ENCODE results near the gene ACYP1. TPM values are rescaled to one million over a fixed set of nuclear protein-coding genes. Genes with fewer than 3 reads are reported as not detected.

ACYP1 gene
- total RNA-seq, 3 donors from 2014 or later (not counting 1 experiment from before 2014, with no cell fraction given), result 13.3 to 17.4 (median 14.9) TPM

GRCh38 chr14:75005357-75005756 lies 58.5 kb downstream of the ACYP1 start:
- no peak overlapping the region for H3K27ac ChIP-seq (ENCODE audit: low read length)
- H3K36me3 Mint-ChIP-seq, result peaks cover 34% of the 10 kb centered on the region
- peaks cover 69 to 72% of the 10 kb centered on the region in 2 donors for H3K4me1 Mint-ChIP-seq
- no peaks in the 10 kb centered on the region for H3K27me3 ChIP-seq (ENCODE audit: control insufficient read depth, insufficient read depth, low read length)
- no peak for TF ChIP-seq CTCF (IDR thresholded peaks at IDR 0.05)
- peak overlapping the region; percentile 53 for H3K4me3 Mint-ChIP-seq
- H3K9me3 ChIP-seq (ENCODE audit: control insufficient read depth, insufficient read depth, low read length), result no peaks in the 10 kb centered on the region
- ATAC-seq (no peak), DNase-seq (no peak)
- H3K27me3 Mint-ChIP-seq (ENCODE audit: low read depth in 2 of 2), result no peaks in the 10 kb centered on the region
- intact Hi-C loops (cut with micrococcal nuclease), result loop anchor here (10.0 kb wide), 1 partner anchor 141 kb away; no protein-coding TSS in a partner anchor
- no peak overlapping the region for H3K4me3 ChIP-seq (ENCODE audit: low read length)
- H3K4me1 ChIP-seq (ENCODE audit: control insufficient read depth, insufficient read depth, low read length), result peaks cover 21% of the 10 kb centered on the region
- peaks cover 54% of the 10 kb centered on the region for H3K36me3 ChIP-seq (ENCODE audit: control insufficient read depth, insufficient read depth, low read length)
- WGBS (ENCODE audit: insufficient coverage), result 96% methylated on average over 2 of the region's 3 CpGs
- no peaks in the 10 kb centered on the region for H3K9me3 Mint-ChIP-seq
- H3K27ac Mint-ChIP-seq, result peak overlapping the region; percentile 25 to 95

GRCh38 chr14:75003250-75004027 lies 60.4 kb downstream of the ACYP1 start:
- no peaks in the 10 kb centered on the region for H3K27me3 Mint-ChIP-seq (ENCODE audit: low read depth in 2 of 2)
- 9% methylated on average over 17 of the region's 18 CpGs for WGBS (ENCODE audit: insufficient coverage)
- H3K4me1 Mint-ChIP-seq, result peaks cover 63 to 67% of the 10 kb centered on the region in 2 donors

More at GRCh38 chr14:75003250-75004027, 60.4 kb downstream of the ACYP1 start:
- DNase-seq (peak in 1 of 2 donors; percentile 19), ATAC-seq (no peak)
- Mint-ChIP-seq H3K9me3 (no peaks in the 10 kb centered on the region), H3K36me3 (peaks cover 19% of the 10 kb centered on the region), H3K27ac (peak overlapping the region; percentile 94 to 95), H3K4me3 (peak overlapping the region; percentile 98)
- Histone ChIP-seq H3K36me3 (ENCODE audit: control insufficient read depth, insufficient read depth, low read length) (peaks cover 38% of the 10 kb centered on the region), H3K9me3 (ENCODE audit: control insufficient read depth, insufficient read depth, low read length) (no peaks in the 10 kb centered on the region), H3K27ac (ENCODE audit: low read length) (peak overlapping the region; percentile 99), H3K27me3 (ENCODE audit: control insufficient read depth, insufficient read depth, low read length) (no peaks in the 10 kb centered on the region), H3K4me1 (ENCODE audit: control insufficient read depth, insufficient read depth, low read length) (peaks cover 21% of the 10 kb centered on the region), H3K4me3 (ENCODE audit: low read length) (peak overlapping the region; percentile 71)
- TF ChIP-seq CTCF (IDR thresholded peaks at IDR 0.05), result no peak
- intact Hi-C loops (cut with micrococcal nuclease), result loop anchor here (2.0 to 10.0 kb wide), 3 partner anchors 57 to 139 kb away; partner anchors contain the start of gene ACYP1

Other genes with a start within 250 kb of the ACYP1 start
- 1 to 10 TPM; 5.1 to 7.1 (median 5.7) TPM for gene PROX2, start 187.9 kb downstream of the ACYP1 start, total RNA-seq
- gene DLST, start 182.1 kb downstream of the ACYP1 start, total RNA-seq, result 100 to 1,000 TPM; 161 to 180 (median 163) TPM
- 1 to 10 TPM; 1.9 to 7.9 (median 2.9) TPM for gene RPS6KL1, start 140.8 kb downstream of the ACYP1 start, total RNA-seq
- under 1 TPM in 2 of 3 donors, not detected in 1; 0.33 to 0.34 TPM for gene PGF, start 108.4 kb downstream of the ACYP1 start, total RNA-seq
- gene EIF2B2, start 61.1 kb downstream of the ACYP1 start, total RNA-seq, result 10 to 100 TPM; 22.2 to 45.1 (median 31.2) TPM
- gene MLH3, start 12.6 kb downstream of the ACYP1 start, total RNA-seq, result 10 to 100 TPM; 15.5 to 20.7 (median 19.1) TPM
- gene ZC2HC1C, start 5.6 kb upstream of the ACYP1 start, total RNA-seq, result under 1 TPM in 1 of 3 donors, not detected in 2; 0.55 TPM
- 10 to 100 TPM; 64.4 to 78.7 (median 74.4) TPM for gene NEK9, start 63.0 kb upstream of the ACYP1 start, total RNA-seq
- gene TMED10, start 112.6 kb upstream of the ACYP1 start, total RNA-seq, result 100 to 1,000 TPM; 216 to 244 (median 231) TPM
- 1,000 to 10,000 TPM; 2,527 to 3,257 (median 3,104) TPM for gene FOS, start 214.8 kb upstream of the ACYP1 start, total RNA-seq

Measured in natural killer cell (primary cell).